ENCODE results near the gene TYSND1. TPM values are rescaled to one million over a fixed set of nuclear protein-coding genes. Genes with fewer than 3 reads are reported as not detected.

TYSND1 gene
- polyA plus RNA-seq, 1 experiment, result 2.7 TPM

DNA sequence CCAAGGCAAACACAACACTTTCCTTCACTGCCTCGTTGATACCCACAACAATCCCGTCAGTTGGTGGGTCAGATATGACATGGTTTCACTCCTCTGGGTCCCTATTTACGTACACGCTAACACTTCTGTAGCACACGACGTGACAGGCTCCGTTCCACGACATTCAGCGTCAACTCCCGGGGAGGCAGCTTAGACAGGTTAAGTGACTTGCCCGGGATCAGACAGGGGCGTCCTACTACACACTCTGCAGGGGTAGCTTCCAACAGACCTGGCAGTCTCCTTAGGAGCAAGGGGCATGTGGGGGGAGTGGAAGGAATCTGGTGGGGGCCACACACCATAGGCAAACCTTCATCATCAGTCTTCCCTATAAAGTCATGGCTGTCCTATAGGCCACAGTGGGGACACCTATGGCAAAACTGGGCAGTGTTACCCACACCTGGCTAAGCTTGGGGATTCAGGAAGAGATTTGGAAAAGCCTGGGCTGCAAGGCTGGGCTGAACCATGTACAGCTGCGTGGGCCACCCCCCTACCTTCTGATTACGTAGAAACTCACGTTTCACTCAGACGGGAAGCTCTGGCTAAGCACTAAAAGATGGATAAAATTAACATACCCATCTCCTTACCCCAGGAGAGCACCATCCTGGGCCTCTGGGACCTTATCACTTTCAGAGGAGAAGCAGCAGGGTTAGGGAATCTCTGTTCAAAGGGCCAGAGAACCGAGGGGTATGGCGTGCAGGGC is 2.0 kb downstream of the TYSND1 start:
- ChIA-PET CTCF (interaction anchor here (0.6 to 3.1 kb wide), 7 partner anchors 13 to 1595 kb away, joined by 3 to 54 read pairs (median 4); no protein-coding TSS in a partner anchor), POLR2A (interaction anchor here (1.1 to 1.3 kb wide), 2 partner anchors 26 to 88 kb away, joined by 3 to 4 read pairs; partner anchors contain the start of gene SAR1A)
- Histone ChIP-seq H3K9me3 (ENCODE audit: control insufficient read depth, insufficient read depth, low read length) (no peaks in the 10 kb centered on the region), H3K4me3 (ENCODE audit: low read depth, low read length) (no peak overlapping the region; the same call in 1 of the 2 replicates), H3K27ac (ENCODE audit: low read depth, low read length) (no peak overlapping the region), H3K27me3 (ENCODE audit: control insufficient read depth, insufficient read depth, low read length) (no peaks in the 10 kb centered on the region)
- no peak for DNase-seq (ENCODE audit: low read depth, low spot score)
- TF ChIP-seq, protein P1, sequence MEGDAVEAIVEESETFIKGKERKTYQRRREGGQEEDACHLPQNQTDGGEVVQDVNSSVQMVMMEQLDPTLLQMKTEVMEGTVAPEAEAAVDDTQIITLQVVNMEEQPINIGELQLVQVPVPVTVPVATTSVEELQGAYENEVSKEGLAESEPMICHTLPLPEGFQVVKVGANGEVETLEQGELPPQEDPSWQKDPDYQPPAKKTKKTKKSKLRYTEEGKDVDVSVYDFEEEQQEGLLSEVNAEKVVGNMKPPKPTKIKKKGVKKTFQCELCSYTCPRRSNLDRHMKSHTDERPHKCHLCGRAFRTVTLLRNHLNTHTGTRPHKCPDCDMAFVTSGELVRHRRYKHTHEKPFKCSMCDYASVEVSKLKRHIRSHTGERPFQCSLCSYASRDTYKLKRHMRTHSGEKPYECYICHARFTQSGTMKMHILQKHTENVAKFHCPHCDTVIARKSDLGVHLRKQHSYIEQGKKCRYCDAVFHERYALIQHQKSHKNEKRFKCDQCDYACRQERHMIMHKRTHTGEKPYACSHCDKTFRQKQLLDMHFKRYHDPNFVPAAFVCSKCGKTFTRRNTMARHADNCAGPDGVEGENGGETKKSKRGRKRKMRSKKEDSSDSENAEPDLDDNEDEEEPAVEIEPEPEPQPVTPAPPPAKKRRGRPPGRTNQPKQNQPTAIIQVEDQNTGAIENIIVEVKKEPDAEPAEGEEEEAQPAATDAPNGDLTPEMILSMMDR (IDR thresholded peaks at IDR 0.05; ENCODE audit: low read depth, low read length), result no peak

- CTCF ChIA-PET, result interaction anchor here (1.9 kb wide), 1 partner anchor 27 kb away, joined by 6 read pairs; no protein-coding TSS in a partner anchor
- TF ChIP-seq, protein P1 (IDR thresholded peaks at IDR 0.05; ENCODE audit: low read depth, low read length), result no peak
- Histone ChIP-seq H3K27ac (ENCODE audit: low read depth, low read length) (no peak overlapping the region), H3K4me3 (ENCODE audit: low read depth, low read length) (no peak overlapping the region), H3K27me3 (ENCODE audit: control insufficient read depth, insufficient read depth, low read length) (no peaks in the 10 kb centered on the region), H3K9me3 (ENCODE audit: control insufficient read depth, insufficient read depth, low read length) (no peaks in the 10 kb centered on the region)
- no peak for DNase-seq (ENCODE audit: low read depth, low spot score)
- POLR2A ChIA-PET, result no interaction called here
These were observed 3.9 kb downstream of the TYSND1 start for GRCh38 chr10:70142555-70142954.

DNA sequence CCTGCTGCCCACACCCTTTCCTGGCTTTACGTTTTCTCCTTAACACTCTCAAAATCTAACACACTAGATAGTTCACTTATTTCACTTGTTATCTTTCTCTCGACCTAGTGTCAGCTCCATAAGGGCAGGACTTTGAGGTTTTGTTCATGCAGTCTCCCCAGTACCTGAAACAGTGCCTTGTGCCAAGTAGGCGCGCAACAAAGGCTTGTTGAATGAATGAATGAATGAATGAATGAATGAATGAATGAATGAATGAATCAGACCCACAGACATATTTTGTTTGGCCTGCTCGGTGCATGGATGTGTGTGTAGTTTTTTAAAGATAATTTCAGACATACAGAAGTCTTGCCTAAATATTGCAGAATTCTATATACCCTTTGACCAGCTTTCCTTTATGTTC is 6.2 kb downstream of the TYSND1 start:
- no peaks in the 10 kb centered on the region for H3K9me3 ChIP-seq (ENCODE audit: control insufficient read depth, insufficient read depth, low read length)
- TF ChIP-seq, protein P1 (IDR thresholded peaks at IDR 0.05; ENCODE audit: low read depth, low read length), result no peak
- ChIA-PET POLR2A (no interaction called here), CTCF (interaction anchor here (1.3 kb wide), 1 partner anchor 25 kb away, joined by 7 read pairs; no protein-coding TSS in a partner anchor)
- no peak overlapping the region for H3K4me3 ChIP-seq (ENCODE audit: low read depth, low read length)
- no peaks in the 10 kb centered on the region for H3K27me3 ChIP-seq (ENCODE audit: control insufficient read depth, insufficient read depth, low read length)
- H3K27ac ChIP-seq (ENCODE audit: low read depth, low read length), result no peak overlapping the region
- no peak for DNase-seq (ENCODE audit: low read depth, low spot score)

GRCh38 chr10:70139997-70140250 is 6.6 kb downstream of the TYSND1 start:
- DNase-seq (ENCODE audit: low read depth, low spot score), result no peak
- H3K27ac ChIP-seq (ENCODE audit: low read depth, low read length), result no peak overlapping the region
- H3K9me3 ChIP-seq (ENCODE audit: control insufficient read depth, insufficient read depth, low read length), result no peaks in the 10 kb centered on the region
- TF ChIP-seq, protein P1 (IDR thresholded peaks at IDR 0.05; ENCODE audit: low read depth, low read length), result no peak
- H3K4me3 ChIP-seq (ENCODE audit: low read depth, low read length), result no peak overlapping the region
- CTCF ChIA-PET, result interaction anchor here (1.3 kb wide), 1 partner anchor 24 kb away, joined by 7 read pairs; no protein-coding TSS in a partner anchor
- POLR2A ChIA-PET, result no interaction called here
- H3K27me3 ChIP-seq (ENCODE audit: control insufficient read depth, insufficient read depth, low read length), result no peaks in the 10 kb centered on the region

GRCh38 chr10:70139151-70139996 is 7.1 kb downstream of the TYSND1 start:
- Histone ChIP-seq H3K4me3 (ENCODE audit: low read depth, low read length) (no peak overlapping the region), H3K27ac (ENCODE audit: low read depth, low read length) (no peak overlapping the region), H3K27me3 (ENCODE audit: control insufficient read depth, insufficient read depth, low read length) (no peaks in the 10 kb centered on the region), H3K9me3 (ENCODE audit: control insufficient read depth, insufficient read depth, low read length) (no peaks in the 10 kb centered on the region)
- DNase-seq (ENCODE audit: low read depth, low spot score), result no peak
- ChIA-PET CTCF (interaction anchor here (1.3 kb wide), 1 partner anchor 24 kb away, joined by 7 read pairs; no protein-coding TSS in a partner anchor), POLR2A (no interaction called here)
- TF ChIP-seq, protein P1 (IDR thresholded peaks at IDR 0.05; ENCODE audit: low read depth, low read length), result no peak

All from AG04450 (cell line).